Measurements from ENCODE around the gene ABR. TPM values are rescaled to one million over a fixed set of nuclear protein-coding genes. Genes with fewer than 3 reads are reported as not detected.

The ABR gene
- total RNA-seq, 5 donors from 2014 or later (not counting 1 experiment from before 2014, with no cell fraction given), result 89.4 to 165 (median 125) TPM

DNA sequence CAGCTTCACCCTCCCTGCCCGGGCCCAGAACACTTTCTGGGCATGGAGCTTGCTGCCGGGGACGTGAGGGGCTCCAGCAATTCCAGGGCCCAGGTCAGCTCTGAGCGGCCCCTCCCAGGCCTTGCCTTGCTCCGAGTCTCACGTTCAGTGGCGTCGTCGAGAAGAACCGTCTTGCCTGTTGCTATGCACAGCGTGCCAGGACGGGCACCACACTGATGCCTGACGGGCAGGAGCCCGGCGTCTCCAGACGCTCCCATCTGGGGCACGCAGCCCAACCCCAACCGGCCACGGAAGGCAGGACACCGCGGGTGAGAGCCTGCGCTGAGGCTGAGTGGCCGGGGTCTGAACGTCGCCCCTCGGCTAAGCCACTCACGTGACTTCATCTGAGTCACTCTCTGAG is 155.7 kb downstream of the ABR start:
- no peak overlapping the region for H3K4me3 Mint-ChIP-seq
- ChIA-PET POLR2A (interaction anchor here in 1 of 2 donors (0.5 kb wide), 1 partner anchor 241 kb away, joined by 4 read pairs; no protein-coding TSS in a partner anchor), CTCF (interaction anchor here in 1 of 2 donors (0.6 kb wide), 1 partner anchor 9 kb away, joined by 3 read pairs; no protein-coding TSS in a partner anchor)
- H3K9me3 Mint-ChIP-seq, result no peaks in the 10 kb centered on the region
- Histone ChIP-seq H3K27ac (ENCODE audit: low read length) (no peak overlapping the region), H3K9me3 (no peaks in the 10 kb centered on the region), H3K27me3 (replicated peaks in 1 of 2; ENCODE audit: control insufficient read depth in 2 of 2, extremely low read depth in 1 of 2, insufficient read depth in 2 of 2, low read length in 1 of 2) (no peaks in the 10 kb centered on the region), H3K4me3 (ENCODE audit: control insufficient read depth in 1 of 2, extremely low read depth in 1 of 2, low read length in 1 of 2) (no peak overlapping the region), H3K36me3 (ENCODE audit: control insufficient read depth in 2 of 2, extremely low read depth in 1 of 2, insufficient read depth in 1 of 2, low read length in 1 of 2) (peaks cover under 1 to 10% of the 10 kb centered on the region in 2 donors), H3K4me1 (ENCODE audit: control insufficient read depth in 1 of 2, extremely low read depth in 1 of 2, insufficient read depth in 2 of 2, low read length in 2 of 2) (no peaks in the 10 kb centered on the region)
- H3K36me3 Mint-ChIP-seq, result peaks cover 12% of the 10 kb centered on the region
- no peaks in the 10 kb centered on the region for H3K27me3 Mint-ChIP-seq
- no peak for ATAC-seq (replicated peaks in 1 of 4)
- DNase-seq, result no peak
- peaks cover 0 to 2% (median 0%) of the 10 kb centered on the region in 3 donors for H3K4me1 Mint-ChIP-seq
- H3K27ac Mint-ChIP-seq, result no peak overlapping the region
- WGBS (ENCODE audit: insufficient coverage), result 97% methylated on average over 17 of the region's 27 CpGs

DNA sequence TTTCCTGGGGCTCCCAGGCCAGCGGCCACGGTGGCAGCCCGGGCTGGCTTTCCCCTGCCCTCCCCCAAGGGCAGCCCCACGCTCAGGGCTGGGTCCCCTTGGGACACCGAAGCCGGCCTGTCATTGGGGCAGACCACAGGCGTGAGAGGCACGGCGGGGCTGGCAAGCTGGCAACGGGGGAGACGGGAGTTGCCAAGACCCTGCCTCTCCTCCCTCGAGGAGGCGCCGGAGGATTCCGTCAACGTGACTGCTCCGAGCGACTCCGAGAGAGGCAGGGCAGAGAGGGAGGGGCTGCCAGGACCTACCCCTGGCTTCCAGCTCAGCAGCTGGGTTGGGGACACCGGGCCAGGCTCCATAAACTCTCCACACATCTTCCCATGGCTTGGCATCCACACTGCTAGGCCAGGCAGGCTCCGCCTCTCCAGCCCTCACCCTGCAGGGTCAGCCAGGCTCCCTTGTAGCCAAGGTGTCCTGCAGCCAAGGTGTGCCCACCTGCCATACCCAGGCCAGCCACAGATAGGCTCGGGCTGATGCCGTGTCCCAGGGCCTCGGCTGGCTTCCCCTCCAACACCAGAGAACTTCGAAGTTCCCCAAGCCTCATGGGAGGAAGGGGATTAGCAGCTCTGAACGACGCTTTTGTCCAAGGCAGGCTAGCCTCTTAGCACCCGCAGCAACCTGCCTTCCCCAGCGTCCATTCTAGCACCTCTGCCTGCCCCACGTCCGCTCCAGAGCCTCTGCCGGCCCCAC is 157.3 kb downstream of the ABR start:
- no peak overlapping the region for H3K4me3 Mint-ChIP-seq
- H3K4me1 Mint-ChIP-seq, result peaks cover 0 to 2% (median 0%) of the 10 kb centered on the region in 3 donors
- Histone ChIP-seq H3K4me1 (ENCODE audit: control insufficient read depth in 1 of 2, extremely low read depth in 1 of 2, insufficient read depth in 2 of 2, low read length in 2 of 2) (no peaks in the 10 kb centered on the region), H3K4me3 (ENCODE audit: control insufficient read depth in 1 of 2, extremely low read depth in 1 of 2, low read length in 1 of 2) (no peak overlapping the region), H3K9me3 (no peaks in the 10 kb centered on the region), H3K27ac (ENCODE audit: low read length) (no peak overlapping the region), H3K36me3 (ENCODE audit: control insufficient read depth in 2 of 2, extremely low read depth in 1 of 2, insufficient read depth in 1 of 2, low read length in 1 of 2) (peaks cover 5 to 8% of the 10 kb centered on the region in 2 donors), H3K27me3 (replicated peaks in 1 of 2; ENCODE audit: control insufficient read depth in 2 of 2, extremely low read depth in 1 of 2, insufficient read depth in 2 of 2, low read length in 1 of 2) (no peaks in the 10 kb centered on the region)
- no peaks in the 10 kb centered on the region for H3K27me3 Mint-ChIP-seq
- H3K27ac Mint-ChIP-seq, result no peak overlapping the region
- POLR2A ChIA-PET, result no interaction called here
- WGBS (ENCODE audit: insufficient coverage), result 91% methylated on average over 30 of the region's 32 CpGs
- CTCF ChIA-PET, result no interaction called here
- H3K9me3 Mint-ChIP-seq, result no peaks in the 10 kb centered on the region
- ATAC-seq (replicated peaks in 1 of 4), result no peak
- no peak for DNase-seq
- peaks cover 12% of the 10 kb centered on the region for H3K36me3 Mint-ChIP-seq

DNA sequence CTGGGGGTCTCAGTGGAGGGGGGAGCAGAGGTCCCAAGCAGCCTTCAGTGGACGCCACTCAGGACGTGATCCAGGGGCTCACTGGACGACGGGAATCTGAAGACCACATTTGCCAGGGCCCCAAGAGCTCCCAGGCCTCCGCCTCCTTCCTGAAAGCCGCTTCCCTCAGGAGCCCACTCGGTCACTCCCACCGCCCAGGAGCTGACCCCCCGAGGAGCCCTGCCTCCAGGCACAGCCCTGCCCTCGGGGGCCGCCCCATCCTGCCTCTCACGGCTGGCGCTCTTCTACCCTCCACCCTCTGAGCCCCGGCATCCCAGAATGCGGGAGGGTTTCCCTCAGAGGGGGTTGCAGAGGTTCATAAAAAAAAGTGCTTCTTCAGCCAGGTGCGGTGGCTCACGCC is 158.6 kb downstream of the ABR start:
- Mint-ChIP-seq H3K36me3 (peaks cover 12% of the 10 kb centered on the region), H3K9me3 (no peaks in the 10 kb centered on the region), H3K27ac (no peak overlapping the region), H3K4me1 (peaks cover 0 to 2% (median 0%) of the 10 kb centered on the region in 3 donors), H3K4me3 (no peak overlapping the region), H3K27me3 (no peaks in the 10 kb centered on the region)
- Histone ChIP-seq H3K27ac (ENCODE audit: low read length) (no peak overlapping the region), H3K9me3 (no peaks in the 10 kb centered on the region), H3K4me1 (ENCODE audit: control insufficient read depth in 1 of 2, extremely low read depth in 1 of 2, insufficient read depth in 2 of 2, low read length in 2 of 2) (no peaks in the 10 kb centered on the region), H3K27me3 (replicated peaks in 1 of 2; ENCODE audit: control insufficient read depth in 2 of 2, extremely low read depth in 1 of 2, insufficient read depth in 2 of 2, low read length in 1 of 2) (no peaks in the 10 kb centered on the region), H3K36me3 (ENCODE audit: control insufficient read depth in 2 of 2, extremely low read depth in 1 of 2, insufficient read depth in 1 of 2, low read length in 1 of 2) (peaks cover 5% of the 10 kb centered on the region in 2 donors), H3K4me3 (ENCODE audit: control insufficient read depth in 1 of 2, extremely low read depth in 1 of 2, low read length in 1 of 2) (no peak overlapping the region)
- DNase-seq (no peak), ATAC-seq (replicated peaks in 1 of 4) (no peak)
- POLR2A ChIA-PET, result no interaction called here
- CTCF ChIA-PET, result no interaction called here
- WGBS (ENCODE audit: insufficient coverage), result 98% methylated on average over 12 of the region's 17 CpGs

DNA sequence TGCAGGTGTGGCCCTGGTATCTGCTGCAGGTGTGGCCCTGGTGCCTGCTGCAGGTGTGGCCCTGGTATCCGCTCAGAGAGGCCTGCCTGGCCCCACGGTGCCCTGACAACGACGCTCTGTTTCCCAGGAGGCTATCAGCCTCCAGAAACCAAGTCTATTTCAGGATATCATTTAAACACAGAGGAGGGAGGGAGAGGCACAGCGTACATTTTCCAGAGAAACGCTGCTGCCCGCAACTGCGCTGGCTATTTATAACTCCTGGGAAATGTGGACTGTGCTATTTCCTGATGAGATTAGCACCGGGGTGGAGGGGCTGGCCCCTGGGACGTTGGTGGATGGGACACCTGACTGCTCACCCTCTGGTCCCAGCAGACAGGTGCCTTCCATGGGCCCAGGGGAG is 160.3 kb downstream of the ABR start:
- Histone ChIP-seq H3K4me1 (ENCODE audit: control insufficient read depth in 1 of 2, extremely low read depth in 1 of 2, insufficient read depth in 2 of 2, low read length in 2 of 2) (no peaks in the 10 kb centered on the region), H3K4me3 (ENCODE audit: control insufficient read depth in 1 of 2, extremely low read depth in 1 of 2, low read length in 1 of 2) (no peak overlapping the region), H3K27ac (ENCODE audit: low read length) (no peak overlapping the region), H3K9me3 (no peaks in the 10 kb centered on the region), H3K27me3 (replicated peaks in 1 of 2; ENCODE audit: control insufficient read depth in 2 of 2, extremely low read depth in 1 of 2, insufficient read depth in 2 of 2, low read length in 1 of 2) (no peaks in the 10 kb centered on the region), H3K36me3 (ENCODE audit: control insufficient read depth in 2 of 2, extremely low read depth in 1 of 2, insufficient read depth in 1 of 2, low read length in 1 of 2) (peaks cover 5% of the 10 kb centered on the region in 2 donors)
- Mint-ChIP-seq H3K27me3 (no peaks in the 10 kb centered on the region), H3K9me3 (no peaks in the 10 kb centered on the region), H3K27ac (no peak overlapping the region), H3K4me3 (no peak overlapping the region), H3K4me1 (peaks cover 0 to 2% (median 0%) of the 10 kb centered on the region in 3 donors), H3K36me3 (peaks cover 7% of the 10 kb centered on the region)
- POLR2A ChIA-PET, result no interaction called here
- DNase-seq (no peak), ATAC-seq (replicated peaks in 1 of 4) (no peak)
- 60% methylated on average over 3 of the region's 10 CpGs for WGBS (ENCODE audit: insufficient coverage)
- CTCF ChIA-PET, result no interaction called here

DNA sequence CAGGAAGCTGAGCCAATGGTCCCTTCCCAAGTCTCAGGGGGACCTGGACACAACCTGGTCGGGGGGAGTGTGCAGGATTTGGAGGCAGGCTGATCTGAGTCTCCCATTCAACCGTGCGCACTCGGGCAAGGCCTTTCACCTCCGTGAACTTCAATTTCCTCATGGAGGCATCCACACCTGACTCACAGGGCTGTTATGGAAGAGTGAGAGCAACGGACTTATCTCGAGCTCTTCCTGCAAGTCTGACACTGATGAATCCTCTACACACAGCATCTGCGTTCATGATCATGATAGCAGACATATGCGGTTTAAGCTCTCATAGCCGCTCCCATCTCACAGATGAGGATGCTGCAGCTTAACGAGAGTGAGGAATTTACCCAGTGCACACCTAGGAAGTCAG is 161.2 kb downstream of the ABR start:
- H3K27ac ChIP-seq (ENCODE audit: low read length), result no peak overlapping the region
- ATAC-seq (replicated peaks in 1 of 4) (no peak), DNase-seq (no peak)
- peaks cover 7% of the 10 kb centered on the region for H3K36me3 Mint-ChIP-seq
- no peaks in the 10 kb centered on the region for H3K27me3 Mint-ChIP-seq
- no peak overlapping the region for H3K27ac Mint-ChIP-seq
- H3K4me3 ChIP-seq (ENCODE audit: control insufficient read depth in 1 of 2, extremely low read depth in 1 of 2, low read length in 1 of 2), result no peak overlapping the region
- CTCF ChIA-PET, result no interaction called here
- H3K9me3 ChIP-seq, result no peaks in the 10 kb centered on the region
- peaks cover 0 to 2% (median 0%) of the 10 kb centered on the region in 3 donors for H3K4me1 Mint-ChIP-seq
- WGBS (ENCODE audit: insufficient coverage), result 100% methylated on average over 7 of the region's 11 CpGs
- POLR2A ChIA-PET, result no interaction called here
- peaks cover 5% of the 10 kb centered on the region in 2 donors for H3K36me3 ChIP-seq (ENCODE audit: control insufficient read depth in 2 of 2, extremely low read depth in 1 of 2, insufficient read depth in 1 of 2, low read length in 1 of 2)
- no peaks in the 10 kb centered on the region for H3K4me1 ChIP-seq (ENCODE audit: control insufficient read depth in 1 of 2, extremely low read depth in 1 of 2, insufficient read depth in 2 of 2, low read length in 2 of 2)
- H3K9me3 Mint-ChIP-seq, result no peaks in the 10 kb centered on the region
- no peaks in the 10 kb centered on the region for H3K27me3 ChIP-seq (replicated peaks in 1 of 2; ENCODE audit: control insufficient read depth in 2 of 2, extremely low read depth in 1 of 2, insufficient read depth in 2 of 2, low read length in 1 of 2)
- H3K4me3 Mint-ChIP-seq, result no peak overlapping the region

DNA sequence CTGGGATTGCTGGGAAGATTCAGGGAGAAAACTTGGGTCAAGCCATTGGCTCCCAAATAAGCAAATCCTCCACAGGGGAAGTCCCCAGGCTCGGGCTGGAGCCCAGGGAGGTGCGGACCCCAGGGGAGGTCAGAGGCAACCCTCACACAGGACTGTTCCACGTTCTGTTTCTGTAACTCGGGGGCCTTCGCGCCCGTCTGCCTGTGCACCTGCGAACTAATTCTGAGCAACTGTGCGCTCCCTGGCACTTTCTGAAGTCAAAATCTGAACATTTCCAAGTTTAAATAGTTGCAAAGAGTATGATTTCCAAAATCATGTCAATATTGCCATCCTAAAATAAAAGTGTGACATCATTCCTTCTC is 166.1 kb downstream of the ABR start:
- H3K4me3 ChIP-seq (ENCODE audit: control insufficient read depth in 1 of 2, extremely low read depth in 1 of 2, low read length in 1 of 2), result no peak overlapping the region
- POLR2A ChIA-PET, result no interaction called here
- Mint-ChIP-seq H3K4me1 (no peaks in the 10 kb centered on the region), H3K27ac (no peak overlapping the region), H3K9me3 (no peaks in the 10 kb centered on the region), H3K36me3 (no peaks in the 10 kb centered on the region), H3K27me3 (no peaks in the 10 kb centered on the region), H3K4me3 (no peak overlapping the region)
- no peak overlapping the region for H3K27ac ChIP-seq (ENCODE audit: low read length)
- no peaks in the 10 kb centered on the region for H3K9me3 ChIP-seq
- DNase-seq (no peak), ATAC-seq (replicated peaks in 1 of 4) (no peak)
- CTCF ChIA-PET, result no interaction called here
- peaks cover 8 to 35% of the 10 kb centered on the region in 2 donors for H3K36me3 ChIP-seq (ENCODE audit: control insufficient read depth in 2 of 2, extremely low read depth in 1 of 2, insufficient read depth in 1 of 2, low read length in 1 of 2)
- no peaks in the 10 kb centered on the region for H3K4me1 ChIP-seq (ENCODE audit: control insufficient read depth in 1 of 2, extremely low read depth in 1 of 2, insufficient read depth in 2 of 2, low read length in 2 of 2)
- no peaks in the 10 kb centered on the region for H3K27me3 ChIP-seq (replicated peaks in 1 of 2; ENCODE audit: control insufficient read depth in 2 of 2, extremely low read depth in 1 of 2, insufficient read depth in 2 of 2, low read length in 1 of 2)
- 94% methylated on average over 8 of the region's 9 CpGs for WGBS (ENCODE audit: insufficient coverage)
